HepG2 (cell line): ENCODE measurements around the gene SFPQ. TPM values are rescaled to one million over a fixed set of nuclear protein-coding genes. Genes with fewer than 3 reads are reported as not detected.

ENCODE experiments used
- ARHGAP35 ChIP-seq: sonication (generic); formaldehyde crosslinking; IDR thresholded peaks from 2 replicates; pipeline ENCODE4 v1.9.0; 2022; ENCODE audit warnings: mild to moderate bottlenecking, inconsistent platforms, moderate library complexity, missing genetic modification reagents, borderline replicate concordance
- ARNTL ChIP-seq: sonication (generic); formaldehyde crosslinking; IDR thresholded peaks from 2 replicates; pipeline ENCODE4 v1.4.0; 2020; ENCODE audit warnings: mild to moderate bottlenecking, missing genetic modification reagents
- BORCS8-MEF2B ChIP-seq: sonication (generic); formaldehyde crosslinking; IDR thresholded peaks from 2 replicates; pipeline ENCODE4 v1.8.0; 2022; ENCODE audit warnings: mild to moderate bottlenecking, missing genetic modification reagents
- CREM ChIP-seq, 2 experiments: sonication (generic) in 1 of 2; formaldehyde crosslinking in 1 of 2; IDR thresholded peaks; 2 replicates each; pipeline versions ENCODE4 v1.4.0 to v1.6.1; 2016 to 2020; ENCODE audit warnings: antibody characterized with exemption in 1 of 2, mild to moderate bottlenecking in 1 of 2, missing genetic modification reagents in 1 of 2
- FOSL1 ChIP-seq: sonication (generic); formaldehyde crosslinking; IDR thresholded peaks from 2 replicates; pipeline ENCODE4 v1.9.0; 2021; ENCODE audit warnings: missing genetic modification reagents, borderline replicate concordance
- GTF3A ChIP-seq: sonication (generic); formaldehyde crosslinking; conservative IDR thresholded peaks from 2 replicates; pipeline ENCODE4 v1.4.0; 2020; ENCODE audit warnings: mild to moderate bottlenecking, missing genetic modification reagents
- HDAC1 ChIP-seq: sonication (generic); formaldehyde crosslinking; IDR thresholded peaks from 2 replicates; pipeline ENCODE4 v1.5.1; 2020; ENCODE audit warnings: mild to moderate bottlenecking, missing genetic modification reagents
- JUNB ChIP-seq: sonication (generic); formaldehyde crosslinking; IDR thresholded peaks from 2 replicates; pipeline ENCODE4 v1.8.0; 2022; ENCODE audit warnings: missing genetic modification reagents, mild to moderate bottlenecking, borderline replicate concordance
- MLLT10 ChIP-seq: sonication (generic); formaldehyde crosslinking; IDR thresholded peaks from 2 replicates; pipeline ENCODE4 v1.4.0; 2020; ENCODE audit warnings: missing genetic modification reagents
- NFIB ChIP-seq: sonication (generic); formaldehyde crosslinking; IDR thresholded peaks from 2 replicates; pipeline ENCODE4 v1.9.0; 2021; ENCODE audit warnings: missing genetic modification reagents, mild to moderate bottlenecking, borderline replicate concordance
- NR2F2 ChIP-seq: IDR thresholded peaks from 2 replicates; pipeline ENCODE4 v1.6.1; 2012; ENCODE audit warnings: low read depth, inconsistent platforms, borderline replicate concordance
- PHF21A ChIP-seq: sonication (generic); formaldehyde crosslinking; IDR thresholded peaks from 2 replicates; pipeline ENCODE4 v1.5.0; 2020; ENCODE audit warnings: mild to moderate bottlenecking, missing genetic modification reagents
- RBAK ChIP-seq: sonication (generic); formaldehyde crosslinking; IDR thresholded peaks from 2 replicates; pipeline ENCODE4 v1.5.1; 2020; ENCODE audit warnings: mild to moderate bottlenecking, missing genetic modification reagents
- ZKSCAN8 ChIP-seq: IDR thresholded peaks from 2 replicates; pipeline ENCODE4 v1.6.1; 2016; ENCODE audit warnings: borderline replicate concordance, missing genetic modification reagents, missing compliant biosample characterization
- ZNF18 ChIP-seq: sonication (generic); formaldehyde crosslinking; IDR thresholded peaks from 2 replicates; pipeline ENCODE4 v1.8.0; 2022; ENCODE audit warnings: mild to moderate bottlenecking, missing genetic modification reagents; ENCODE audit not compliant: insufficient replicate concordance
- ZNF879 ChIP-seq: sonication (generic); formaldehyde crosslinking; IDR thresholded peaks from 2 replicates; pipeline ENCODE4 v1.8.1; 2023; ENCODE audit warnings: missing genetic modification reagents
- polyA plus RNA-seq, 8 experiments: library from polyadenylated mRNA; depleted of rRNA in 3 of 8; stranded (reverse) in 7 of 8; unstranded in 1 of 8; fragments of >200 nt; fragmentation: Illumina TruSeq in 4 of 8; extraction: Trizol in 4 of 8; gene quantifications; 2 replicates each; pipeline versions ENCODE4 v1.2.1 to v1.2.3, GENCODE V29; 2011 to 2016; ENCODE audit warnings: low read depth in 4 of 8, missing spikeins in 1 of 8, mixed read lengths in 1 of 8; ENCODE audit not compliant: insufficient read depth in 1 of 8
- total RNA-seq, 5 experiments: library from RNA; depleted of rRNA; stranded (reverse); fragments of >200 nt; fragmentation: Illumina TruSeq; extraction: Trizol; gene quantifications; 2 replicates each; pipeline ENCODE4 v1.2.3, GENCODE V29; 2016; ENCODE audit warnings: low read depth in 1 of 5
- TF ChIP-seq, protein P1 (sequence below), 2 experiments: fragments of 450-650 bp in 1 of 2; sonication (generic) in 1 of 2; formaldehyde crosslinking in 1 of 2; IDR thresholded peaks; 2 replicates each; pipeline versions ENCODE4 v1.6.1 to v1.8.0; 2016 to 2022; ENCODE audit warnings: antibody characterized with exemption in 1 of 2, mild to moderate bottlenecking in 1 of 2, missing genetic modification reagents in 1 of 2

Gene SFPQ
- total and polyA plus RNA-seq, 2 of the 13 experiments (the other 11 are each of a cell fraction or from before 2014, with no cell fraction given) = 101 to 292 TPM

- no peak for TF ChIP-seq JUNB (CRISPR knock-in tag)
- TF ChIP-seq ARHGAP35 = no peak; the same call in 1 of the 2 replicates
- no peak for TF ChIP-seq ZKSCAN8 (CRISPR knock-in tag)
- TF ChIP-seq PHF21A (CRISPR knock-in tag) = peak; percentile 78; the same call in 1 of the 2 replicates
- TF ChIP-seq ZNF879 = no peak
- no peak for TF ChIP-seq MLLT10 (CRISPR knock-in tag)
- no peak for TF ChIP-seq NR2F2
- TF ChIP-seq RBAK = no peak
- TF ChIP-seq GTF3A (CRISPR knock-in tag) = no peak
- TF ChIP-seq HDAC1 = peak; percentile 73
- no peak for TF ChIP-seq BORCS8-MEF2B (CRISPR knock-in tag)
- TF ChIP-seq CREM (IDR thresholded peaks at IDR 0.05) = peak; percentile 93
- peak; percentile 37; the same call in 1 of the 2 replicates for TF ChIP-seq CREM (CRISPR knock-in tag; IDR thresholded peaks at IDR 0.05)
- no peak for TF ChIP-seq NFIB (CRISPR knock-in tag)
- TF ChIP-seq, protein P1, sequence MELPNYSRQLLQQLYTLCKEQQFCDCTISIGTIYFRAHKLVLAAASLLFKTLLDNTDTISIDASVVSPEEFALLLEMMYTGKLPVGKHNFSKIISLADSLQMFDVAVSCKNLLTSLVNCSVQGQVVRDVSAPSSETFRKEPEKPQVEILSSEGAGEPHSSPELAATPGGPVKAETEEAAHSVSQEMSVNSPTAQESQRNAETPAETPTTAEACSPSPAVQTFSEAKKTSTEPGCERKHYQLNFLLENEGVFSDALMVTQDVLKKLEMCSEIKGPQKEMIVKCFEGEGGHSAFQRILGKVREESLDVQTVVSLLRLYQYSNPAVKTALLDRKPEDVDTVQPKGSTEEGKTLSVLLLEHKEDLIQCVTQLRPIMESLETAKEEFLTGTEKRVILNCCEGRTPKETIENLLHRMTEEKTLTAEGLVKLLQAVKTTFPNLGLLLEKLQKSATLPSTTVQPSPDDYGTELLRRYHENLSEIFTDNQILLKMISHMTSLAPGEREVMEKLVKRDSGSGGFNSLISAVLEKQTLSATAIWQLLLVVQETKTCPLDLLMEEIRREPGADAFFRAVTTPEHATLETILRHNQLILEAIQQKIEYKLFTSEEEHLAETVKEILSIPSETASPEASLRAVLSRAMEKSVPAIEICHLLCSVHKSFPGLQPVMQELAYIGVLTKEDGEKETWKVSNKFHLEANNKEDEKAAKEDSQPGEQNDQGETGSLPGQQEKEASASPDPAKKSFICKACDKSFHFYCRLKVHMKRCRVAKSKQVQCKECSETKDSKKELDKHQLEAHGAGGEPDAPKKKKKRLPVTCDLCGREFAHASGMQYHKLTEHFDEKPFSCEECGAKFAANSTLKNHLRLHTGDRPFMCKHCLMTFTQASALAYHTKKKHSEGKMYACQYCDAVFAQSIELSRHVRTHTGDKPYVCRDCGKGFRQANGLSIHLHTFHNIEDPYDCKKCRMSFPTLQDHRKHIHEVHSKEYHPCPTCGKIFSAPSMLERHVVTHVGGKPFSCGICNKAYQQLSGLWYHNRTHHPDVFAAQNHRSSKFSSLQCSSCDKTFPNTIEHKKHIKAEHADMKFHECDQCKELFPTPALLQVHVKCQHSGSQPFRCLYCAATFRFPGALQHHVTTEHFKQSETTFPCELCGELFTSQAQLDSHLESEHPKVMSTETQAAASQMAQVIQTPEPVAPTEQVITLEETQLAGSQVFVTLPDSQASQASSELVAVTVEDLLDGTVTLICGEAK (IDR thresholded peaks at IDR 0.05) = no peak
- TF ChIP-seq, protein P1 (CRISPR knock-in tag; IDR thresholded peaks at IDR 0.05) = peak; percentile 68; the same call in 1 of the 2 replicates
- no peak for TF ChIP-seq FOSL1 (CRISPR knock-in tag)
- TF ChIP-seq ARNTL = peak; percentile 43; the same call in 1 of the 2 replicates
- TF ChIP-seq ZNF18 = peak; percentile 70
Measured at GRCh38 chr1:35192853-35193664, at the start of gene SFPQ (continued).
